K562 (cell line): ENCODE results near the gene ISL1. TPM values are rescaled to one million over a fixed set of nuclear protein-coding genes. Genes with fewer than 3 reads are reported as not detected.

Experiments
- ATAC-seq: fragments of 200-7000 bp; cut with Tn5 transposase; 3 replicates; pipeline ENCODE4 v1.9.1; 2020; ENCODE audit warnings: moderate library complexity
- BruUV-seq: library from RNA; stranded (reverse); fragments of 400-500 nt; replicated peaks from 2 replicates; lab custom pipeline; 2021; lab: Mats Ljungman, UMichigan
- CTCF ChIA-PET: fragments of 300-600 bp; formaldehyde crosslinking; extraction: SDS; loops from one replicate; lab custom pipeline; 2021; ENCODE audit warnings: low intra/inter-chr PET ratio; lab: Yijun Ruan, JAX
- POLR2A ChIA-PET: fragments of 300-600, 350-650 bp; sonication (Branson Sonifier 250); formaldehyde crosslinking; extraction: SDS; loops from one replicate; lab custom pipeline; 2021; ENCODE audit warnings: antibody characterized with exemption, inconsistent platforms; lab: Yijun Ruan, JAX
- DNase-seq, 4 experiments: peaks; one replicate each; pipeline versions ENCODE4 v3.0.0 to v3.0.0-alpha.2; 2011 to 2018; ENCODE audit warnings: low spot score in 3 of 4, mixed read lengths in 3 of 4; ENCODE audit errors: extremely low read depth in 1 of 4
- FAIRE-seq: peaks from 2 replicates; lab custom pipeline; 2011; peaks lifted over from hg19 to GRCh38; lab: Jason Lieb, UNC
- H2AFZ ChIP-seq: 2 replicates; pipeline ENCODE4 v1.6.0; 2011; ENCODE audit warnings: low read depth, low read length, control low read depth, inconsistent platforms
- H3K27ac ChIP-seq: fragments of 200-600 bp; 3 replicates; pipeline ENCODE4 v1.8.0; 2011; ENCODE audit warnings: low read depth, mild to moderate bottlenecking, control low read depth, inconsistent platforms, low read length, moderate library complexity, mixed read lengths; ENCODE audit errors: extremely low read depth
- H3K27me3 ChIP-seq, 2 experiments: fragments of 300-600 bp in 1 of 2; 2 replicates in 1 of 2; 3 replicates in 1 of 2; pipeline versions ENCODE4 v1.6.0 to v1.8.0; 2011; ENCODE audit warnings: inconsistent platforms in 2 of 2, low read length in 2 of 2, mild to moderate bottlenecking in 1 of 2, mixed read lengths in 1 of 2, moderate library complexity in 1 of 2; ENCODE audit not compliant: control insufficient read depth in 2 of 2, insufficient read depth in 2 of 2
- H3K36me3 ChIP-seq: fragments of 300-600 bp; 3 replicates; pipeline ENCODE4 v1.8.0; 2011; ENCODE audit warnings: mild to moderate bottlenecking, low read length, inconsistent platforms; ENCODE audit not compliant: control insufficient read depth, insufficient read depth
- H3K4me1 ChIP-seq, 2 experiments: fragments of 200-600 bp in 1 of 2; replicated peaks in 1 of 2; 2 replicates in 1 of 2; 3 replicates in 1 of 2; pipeline versions ENCODE4 v1.5.1 to v1.8.0; 2011; ENCODE audit warnings: inconsistent platforms in 2 of 2, low read length in 2 of 2, mild to moderate bottlenecking in 1 of 2, mixed read lengths in 1 of 2, moderate library complexity in 1 of 2; ENCODE audit not compliant: control insufficient read depth in 2 of 2, insufficient read depth in 2 of 2
- H3K4me2 ChIP-seq: 2 replicates; pipeline ENCODE4 v1.6.1; 2011; ENCODE audit warnings: low read length, control low read depth, inconsistent platforms, mixed read lengths; ENCODE audit not compliant: insufficient read depth
- H3K4me3 ChIP-seq: fragments of 200-600 bp; sonication (generic), shearing (Covaris generic); 2 replicates; pipeline ENCODE4 v1.5.1; 2016; ENCODE audit warnings: control low read depth, inconsistent platforms
- H3K79me2 ChIP-seq: fragments of 200-600 bp; 3 replicates; pipeline ENCODE4 v1.8.0; 2011; ENCODE audit warnings: low read length, inconsistent platforms; ENCODE audit not compliant: control insufficient read depth, insufficient read depth
- H3K9ac ChIP-seq, 2 experiments: 2 replicates each; pipeline versions ENCODE4 v1.6.0 to v1.6.1; 2011; ENCODE audit warnings: low read depth in 2 of 2, low read length in 2 of 2, control low read depth in 1 of 2, inconsistent platforms in 1 of 2, mild to moderate bottlenecking in 1 of 2, mixed read lengths in 1 of 2; ENCODE audit not compliant: insufficient read depth in 1 of 2
- H3K9me1 ChIP-seq: one replicate; pipeline ENCODE4 v1.6.0; 2011; ENCODE audit warnings: inconsistent platforms, mild to moderate bottlenecking, low read length, moderate library complexity; ENCODE audit not compliant: control insufficient read depth, insufficient read depth
- H3K9me3 ChIP-seq: replicated peaks from 2 replicates; pipeline ENCODE4 v1.5.1; 2011; ENCODE audit warnings: low read depth, low read length, inconsistent platforms; ENCODE audit not compliant: control insufficient read depth, insufficient read depth
- H4K20me1 ChIP-seq: replicated peaks from 2 replicates; pipeline ENCODE4 v1.6.1; 2011; ENCODE audit warnings: low read length, inconsistent platforms, mixed read lengths; ENCODE audit not compliant: control insufficient read depth, insufficient read depth
- CSDE1 ChIP-seq, 2 experiments: fragments of 450-650 bp; IDR thresholded peaks; 2 replicates each; pipeline ENCODE4 v1.6.1; 2016; ENCODE audit warnings: mild to moderate bottlenecking in 1 of 2
- E2F5 ChIP-seq: sonication (generic); formaldehyde crosslinking; IDR thresholded peaks from 2 replicates; pipeline ENCODE4 v1.8.0; 2022; ENCODE audit warnings: mild to moderate bottlenecking, missing genetic modification reagents
- ELK1 ChIP-seq: sonication (generic); formaldehyde crosslinking; IDR thresholded peaks from 2 replicates; pipeline ENCODE4 v1.8.1; 2022; ENCODE audit warnings: missing genetic modification reagents
- MGA ChIP-seq: fragments of 450-650 bp; IDR thresholded peaks from 2 replicates; pipeline ENCODE4 v1.6.1; 2016; ENCODE audit warnings: mild to moderate bottlenecking, moderate library complexity
- MYNN ChIP-seq, 2 experiments: sonication (generic); formaldehyde crosslinking in 1 of 2; IDR thresholded peaks; 2 replicates each; pipeline versions ENCODE4 v1.5.0 to v1.6.1; 2016 to 2020; ENCODE audit warnings: antibody characterized with exemption in 1 of 2, missing genetic modification reagents in 1 of 2
- NCOA6 ChIP-seq: fragments of 450-650 bp; IDR thresholded peaks from 2 replicates; pipeline ENCODE4 v1.6.1; 2017; ENCODE audit warnings: mild to moderate bottlenecking
- RBM25 ChIP-seq: fragments of 200-400 bp; formaldehyde crosslinking; IDR thresholded peaks from 2 replicates; pipeline ENCODE4 v1.6.1; 2018; ENCODE audit warnings: low read length, low read depth, moderate library complexity; ENCODE audit not compliant: severe bottlenecking
- ZNF707 ChIP-seq: fragments of 250-450 bp; sonication (Bioruptor Pico); conservative IDR thresholded peaks from 2 replicates; pipeline ENCODE4 v1.8.0; 2022; ENCODE audit warnings: inconsistent platforms, mild to moderate bottlenecking, moderate library complexity
- ZNF778 ChIP-seq: fragments of 450-650 bp; formaldehyde crosslinking; IDR thresholded peaks from 2 replicates; pipeline ENCODE4 v1.4.0; 2020; ENCODE audit warnings: mild to moderate bottlenecking, moderate library complexity
- WGBS: fragments of 100-300 bp; shearing (Covaris generic); methylation state at CpG from one replicate; pipeline ENCODE4 v1.1.6; 2016; ENCODE audit warnings: low coverage, mixed read lengths; ENCODE audit not compliant: insufficient coverage; ENCODE audit errors: missing lambda C conversion rate; 5-methylcytosine and 5-hydroxymethylcytosine counted together
- in situ Hi-C: fragments of 300-500 bp; cut with MboI; formaldehyde crosslinking; loops from 4 replicates; pipeline ENCODE4 v1.15.0; 2018; ENCODE audit warnings: inconsistent platforms, mixed read lengths
- intact Hi-C: fragments of 100-400 bp; cut with micrococcal nuclease; formaldehyde crosslinking; loops from 2 replicates; pipeline ENCODE4 v1.14.2; 2022
- polyA plus RNA-seq, 8 experiments: library from polyadenylated mRNA; depleted of rRNA in 4 of 8; stranded (reverse) in 5 of 8; unstranded in 3 of 8; fragments of >200 nt; fragmentation: Nextera tagmentation in 2 of 8; fragmentation: Illumina TruSeq in 1 of 8; extraction: Ambion mirVana in 2 of 8; extraction: Trizol in 1 of 8; gene quantifications; 2 replicates each; pipeline versions ENCODE4 v1.2.1 to v1.2.3, GENCODE V29; 2011 to 2014; ENCODE audit warnings: inconsistent platforms in 1 of 8, missing spikeins in 1 of 8
- total RNA-seq, 7 experiments: library from RNA; depleted of rRNA in 6 of 7; stranded (reverse); fragments of >200 nt in 6 of 7; fragmentation: Illumina TruSeq in 2 of 7; extraction: Trizol in 2 of 7; gene quantifications; 2 replicates each; pipeline versions ENCODE4 v1.2.1 to v1.2.3, GENCODE V29; 2011 to 2021; ENCODE audit warnings: low replicate concordance in 1 of 7

ISL1 gene
- total and polyA plus RNA-seq, 9 of the 15 experiments (the other 6 are each of a cell fraction or from before 2014, with no cell fraction given): not detected

GRCh38 chr5:51389288-51389576, 6.0 kb downstream of the ISL1 start:
- intact Hi-C loops: no loop called here

More at GRCh38 chr5:51389288-51389576, 6.0 kb downstream of the ISL1 start:
- no peaks in the 10 kb centered on the region for H3K4me1 ChIP-seq
- no peak for FAIRE-seq
- ATAC-seq: no peak
- peaks cover 0 to 12% of the 10 kb centered on the region in 2 experiments; a peak in 2 of 5 replicates for H3K27me3 ChIP-seq
- in situ Hi-C loops: loop anchor here (25.0 kb wide), 1 partner anchor 1273 kb away; no protein-coding TSS in a partner anchor
- H3K4me2 ChIP-seq: no peak overlapping the region
- H3K79me2 ChIP-seq: no peaks in the 10 kb centered on the region
- no peaks in the 10 kb centered on the region for H3K36me3 ChIP-seq
- DNase-seq: no peak
- no peak overlapping the region for H3K9ac ChIP-seq
- no peak overlapping the region for H2AFZ ChIP-seq
- no peaks in the 10 kb centered on the region for H3K9me1 ChIP-seq
- H4K20me1 ChIP-seq: no peaks in the 10 kb centered on the region
- WGBS: 0% methylated on average over 6 of the region's 17 CpGs
- BruUV-seq: no TSS peak
- H3K9me3 ChIP-seq: no peaks in the 10 kb centered on the region
- ChIA-PET POLR2A (no interaction called here), CTCF (no interaction called here)
- H3K27ac ChIP-seq: no peak overlapping the region
- H3K4me3 ChIP-seq: no peak overlapping the region
- TF ChIP-seq CSDE1 (IDR thresholded peaks at IDR 0.05) (no peak), MGA (no peak), NCOA6 (no peak), E2F5 (CRISPR knock-in tag) (no peak), ELK1 (CRISPR knock-in tag) (no peak), ZNF778 (CRISPR knock-in tag) (no peak), ZNF707 (CRISPR knock-in tag) (no peak), MYNN (IDR thresholded peaks at IDR 0.05) (no peak), MYNN (CRISPR knock-in tag; IDR thresholded peaks at IDR 0.05) (no peak), RBM25 (no peak)
